Vagina (tissue), 2 donors: ENCODE results near the gene FHIT. TPM values are rescaled to one million over a fixed set of nuclear protein-coding genes. Genes with fewer than 3 reads are reported as not detected.

Source experiments
- DNase-seq, 2 donors: peaks; one replicate each; pipeline ENCODE4 v3.0.0-alpha.2; 2017; ENCODE audit errors: extremely low spot score in 2 of 2
- H3K27ac ChIP-seq: fragments of 200-600 bp; sonication (generic); one replicate; pipeline ENCODE4 v1.5.1; 2019
- H3K27me3 ChIP-seq: fragments of 200-600 bp; sonication (generic); one replicate; pipeline ENCODE4 v1.5.1; 2019
- H3K36me3 ChIP-seq, 2 donors: fragments of 200-600 bp; sonication (generic); one replicate each; pipeline ENCODE4 v1.5.1; 2017 to 2019
- H3K4me1 ChIP-seq: fragments of 200-600 bp; sonication (generic); one replicate; pipeline ENCODE4 v1.5.1; 2019
- H3K4me3 ChIP-seq, 2 donors: fragments of 200-600 bp; sonication (generic); 1 replicate in 1 of 2; 2 replicates in 1 of 2; pipeline ENCODE4 v1.5.1; 2016 to 2019
- H3K9me3 ChIP-seq: fragments of 200-600 bp; sonication (generic); one replicate; pipeline ENCODE4 v1.5.1; 2019
- POLR2A ChIP-seq, 2 donors: fragments of 450-650 bp; IDR thresholded peaks; one replicate each; pipeline ENCODE4 v1.6.1; 2017; ENCODE audit warnings: antibody characterized with exemption in 2 of 2, mild to moderate bottlenecking in 2 of 2, moderate library complexity in 2 of 2
- POLR2AphosphoS5 ChIP-seq, 2 donors: sonication (generic); formaldehyde crosslinking; IDR thresholded peaks; one replicate each; pipeline ENCODE4 v1.9.0; 2017; ENCODE audit warnings: antibody characterized with exemption in 2 of 2, mild to moderate bottlenecking in 2 of 2, low read depth in 1 of 2; ENCODE audit not compliant: insufficient read depth in 1 of 2
- intact Hi-C: fragments of 100-400 bp; cut with DNase I; formaldehyde crosslinking; loops from one replicate; pipeline ENCODE4 v1.15.1; 2023
- total RNA-seq: library from RNA; depleted of rRNA; stranded (reverse); fragments of >200 nt; gene quantifications from one replicate; pipeline ENCODE4 v1.2.3, GENCODE V29; 2016
- TF ChIP-seq, protein P1 (sequence below), 3 experiments: fragments of 450-650 bp in 2 of 3; fragments of 200-600 bp in 1 of 3; sonication (generic) in 1 of 3; IDR thresholded peaks; one replicate each; pipeline ENCODE4 v1.5.1; 2017 to 2019; ENCODE audit warnings: antibody characterized with exemption in 3 of 3, mild to moderate bottlenecking in 2 of 3, moderate library complexity in 2 of 3

FHIT gene
- total RNA-seq, 1 donor from 2014 or later = 7.9 TPM

DNA sequence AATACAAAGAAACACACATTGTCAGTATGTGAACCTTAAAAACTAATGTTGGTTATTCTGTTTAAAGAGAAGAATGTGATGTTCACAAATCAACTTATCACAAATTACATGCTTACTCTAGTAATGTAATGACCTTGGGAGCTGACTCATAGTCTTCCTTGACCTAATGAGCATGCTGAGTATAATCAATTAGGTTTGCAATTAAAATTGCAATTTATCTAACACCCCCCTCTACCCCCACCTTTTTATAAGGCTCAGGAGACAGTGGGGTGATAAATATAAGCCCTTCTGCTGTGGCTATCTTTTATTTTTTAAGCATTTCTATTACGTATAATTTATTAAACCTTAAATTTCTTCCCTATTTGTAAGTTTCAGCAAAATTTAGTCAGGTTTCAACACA, 1253.7 kb downstream of the FHIT start:
- H3K4me1 ChIP-seq = no peaks in the 10 kb centered on the region
- no peaks in the 10 kb centered on the region for H3K9me3 ChIP-seq
- no peaks in the 10 kb centered on the region for H3K27me3 ChIP-seq
- no peak for DNase-seq
- TF ChIP-seq POLR2A (IDR thresholded peaks at IDR 0.05) (no peak), POLR2AphosphoS5 (IDR thresholded peaks at IDR 0.05; ENCODE audit: insufficient read depth in 1 of 2, low read depth in 1 of 2) (no peak)
- TF ChIP-seq, protein P1, sequence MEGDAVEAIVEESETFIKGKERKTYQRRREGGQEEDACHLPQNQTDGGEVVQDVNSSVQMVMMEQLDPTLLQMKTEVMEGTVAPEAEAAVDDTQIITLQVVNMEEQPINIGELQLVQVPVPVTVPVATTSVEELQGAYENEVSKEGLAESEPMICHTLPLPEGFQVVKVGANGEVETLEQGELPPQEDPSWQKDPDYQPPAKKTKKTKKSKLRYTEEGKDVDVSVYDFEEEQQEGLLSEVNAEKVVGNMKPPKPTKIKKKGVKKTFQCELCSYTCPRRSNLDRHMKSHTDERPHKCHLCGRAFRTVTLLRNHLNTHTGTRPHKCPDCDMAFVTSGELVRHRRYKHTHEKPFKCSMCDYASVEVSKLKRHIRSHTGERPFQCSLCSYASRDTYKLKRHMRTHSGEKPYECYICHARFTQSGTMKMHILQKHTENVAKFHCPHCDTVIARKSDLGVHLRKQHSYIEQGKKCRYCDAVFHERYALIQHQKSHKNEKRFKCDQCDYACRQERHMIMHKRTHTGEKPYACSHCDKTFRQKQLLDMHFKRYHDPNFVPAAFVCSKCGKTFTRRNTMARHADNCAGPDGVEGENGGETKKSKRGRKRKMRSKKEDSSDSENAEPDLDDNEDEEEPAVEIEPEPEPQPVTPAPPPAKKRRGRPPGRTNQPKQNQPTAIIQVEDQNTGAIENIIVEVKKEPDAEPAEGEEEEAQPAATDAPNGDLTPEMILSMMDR (IDR thresholded peaks at IDR 0.05) = no peak
- no peak overlapping the region for H3K27ac ChIP-seq
- no peak overlapping the region for H3K4me3 ChIP-seq
- H3K36me3 ChIP-seq = no peaks in the 10 kb centered on the region
- intact Hi-C loops = no loop called here

DNA sequence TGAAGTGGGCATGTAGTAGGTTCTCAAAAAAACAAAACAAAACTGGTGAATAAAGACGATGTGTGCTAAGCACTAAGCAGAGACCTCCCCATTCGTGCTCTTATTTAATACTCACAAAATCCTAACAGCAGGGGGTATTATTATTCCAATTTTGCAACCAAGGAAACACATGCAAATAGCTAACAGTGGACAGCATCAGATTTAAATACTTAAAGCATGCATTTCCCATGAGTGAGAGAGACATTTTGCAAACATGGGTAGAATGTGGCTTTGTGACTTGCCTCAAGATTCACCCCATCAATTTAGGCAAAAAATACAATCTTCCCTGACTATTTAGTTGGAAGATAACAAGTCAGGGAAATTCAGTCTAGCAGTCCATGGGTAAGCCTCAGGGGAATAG, 1255.2 kb downstream of the FHIT start:
- intact Hi-C loops = no loop called here
- DNase-seq = no peak

DNA sequence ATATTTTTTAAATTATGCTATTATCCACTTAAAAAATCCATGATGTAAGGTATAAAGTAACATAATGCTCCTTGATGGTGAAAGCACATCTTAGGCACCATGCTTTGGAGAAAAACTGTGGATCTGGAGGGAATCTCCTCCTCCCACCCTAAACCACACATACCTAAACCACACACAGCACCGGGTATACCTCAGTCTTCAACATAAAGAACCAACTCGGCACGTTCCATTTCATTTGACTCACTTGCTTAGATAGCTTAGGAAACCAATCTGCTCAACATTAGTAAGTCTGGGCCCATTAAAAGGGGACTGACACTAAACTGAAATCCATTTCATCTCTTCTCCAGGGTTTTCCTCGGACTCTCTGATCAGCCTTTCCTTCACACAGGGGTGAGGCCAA, 1255.7 kb downstream of the FHIT start:
- H3K27ac ChIP-seq = no peak overlapping the region
- no peaks in the 10 kb centered on the region for H3K4me1 ChIP-seq
- no peaks in the 10 kb centered on the region for H3K9me3 ChIP-seq
- DNase-seq = no peak
- H3K36me3 ChIP-seq = no peaks in the 10 kb centered on the region
- TF ChIP-seq POLR2AphosphoS5 (IDR thresholded peaks at IDR 0.05; ENCODE audit: insufficient read depth in 1 of 2, low read depth in 1 of 2) = no peak
- TF ChIP-seq, protein P1 (IDR thresholded peaks at IDR 0.05) = no peak
- no peak for TF ChIP-seq POLR2A (IDR thresholded peaks at IDR 0.05)
- intact Hi-C loops = no loop called here
- H3K4me3 ChIP-seq = no peak overlapping the region
- H3K27me3 ChIP-seq = no peaks in the 10 kb centered on the region

More for the DNA sequence above, 1255.2 kb downstream of the FHIT start:
- Histone ChIP-seq H3K27ac (no peak overlapping the region), H3K27me3 (no peaks in the 10 kb centered on the region), H3K36me3 (no peaks in the 10 kb centered on the region), H3K4me3 (no peak overlapping the region), H3K9me3 (no peaks in the 10 kb centered on the region), H3K4me1 (no peaks in the 10 kb centered on the region)
- TF ChIP-seq, protein P1 (IDR thresholded peaks at IDR 0.05) = no peak
- TF ChIP-seq POLR2A (IDR thresholded peaks at IDR 0.05) (no peak), POLR2AphosphoS5 (IDR thresholded peaks at IDR 0.05; ENCODE audit: insufficient read depth in 1 of 2, low read depth in 1 of 2) (no peak)

DNA sequence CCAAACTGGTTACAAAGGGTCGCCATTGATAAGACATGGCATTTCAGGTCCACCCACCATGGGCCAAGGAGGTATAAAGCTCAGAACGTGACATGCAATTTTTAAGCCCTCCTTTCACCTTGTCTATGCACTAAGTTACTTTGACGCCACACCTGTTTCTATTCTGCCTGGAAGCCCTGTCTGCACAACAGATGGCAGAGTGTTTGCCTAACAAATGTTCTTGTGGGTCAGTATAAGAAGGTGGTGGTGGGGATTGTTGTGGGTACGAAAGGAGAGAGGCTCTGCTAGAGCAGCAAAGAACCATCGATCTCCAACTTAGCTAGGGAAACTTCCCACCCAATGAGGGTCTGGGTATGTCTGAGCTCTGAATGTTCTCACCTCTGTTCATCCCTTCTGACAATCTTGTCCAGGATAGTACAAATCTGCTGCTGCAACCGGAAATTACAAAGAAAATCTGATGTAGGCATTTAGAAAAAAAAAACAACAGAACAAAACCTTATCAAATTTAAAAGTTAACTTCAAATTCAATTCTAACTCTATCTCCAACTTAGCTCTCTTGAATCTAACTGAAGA, 1256.4 kb downstream of the FHIT start:
- H3K4me3 ChIP-seq = no peak overlapping the region
- H3K27me3 ChIP-seq = no peaks in the 10 kb centered on the region
- DNase-seq = no peak
- no peaks in the 10 kb centered on the region for H3K36me3 ChIP-seq
- intact Hi-C loops = no loop called here
- H3K27ac ChIP-seq = no peak overlapping the region
- TF ChIP-seq, protein P1 (IDR thresholded peaks at IDR 0.05) = no peak
- TF ChIP-seq POLR2AphosphoS5 (IDR thresholded peaks at IDR 0.05; ENCODE audit: insufficient read depth in 1 of 2, low read depth in 1 of 2) = no peak
- no peak for TF ChIP-seq POLR2A (IDR thresholded peaks at IDR 0.05)
- no peaks in the 10 kb centered on the region for H3K9me3 ChIP-seq
- no peaks in the 10 kb centered on the region for H3K4me1 ChIP-seq

DNA sequence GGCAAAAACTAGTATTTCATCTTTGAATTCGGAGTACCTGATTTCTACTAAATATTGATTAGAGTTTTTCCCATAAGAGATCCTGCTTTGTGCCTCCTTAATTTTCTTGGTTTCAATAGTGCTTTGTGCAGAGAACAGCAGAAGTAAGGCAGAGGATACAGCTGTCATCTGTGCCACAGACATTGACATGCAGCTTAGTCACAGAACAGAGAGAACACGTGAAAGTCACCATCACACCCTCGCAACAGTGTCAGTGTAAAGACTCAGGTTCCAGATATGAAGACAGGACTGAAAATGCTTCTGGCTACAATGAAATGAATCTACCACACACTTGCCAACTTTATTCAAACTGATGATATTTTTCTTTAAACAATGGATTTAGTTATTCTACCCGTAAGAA, 1258.7 kb downstream of the FHIT start:
- Histone ChIP-seq H3K27me3 (no peaks in the 10 kb centered on the region), H3K9me3 (no peaks in the 10 kb centered on the region), H3K4me1 (no peaks in the 10 kb centered on the region), H3K36me3 (no peaks in the 10 kb centered on the region), H3K27ac (no peak overlapping the region), H3K4me3 (no peak overlapping the region)
- no peak for DNase-seq
- intact Hi-C loops = no loop called here
- TF ChIP-seq POLR2A (IDR thresholded peaks at IDR 0.05) (no peak), POLR2AphosphoS5 (IDR thresholded peaks at IDR 0.05; ENCODE audit: insufficient read depth in 1 of 2, low read depth in 1 of 2) (no peak)
- TF ChIP-seq, protein P1 (IDR thresholded peaks at IDR 0.05) = no peak
